ENCODE results near the gene SLC25A48.

DNA sequence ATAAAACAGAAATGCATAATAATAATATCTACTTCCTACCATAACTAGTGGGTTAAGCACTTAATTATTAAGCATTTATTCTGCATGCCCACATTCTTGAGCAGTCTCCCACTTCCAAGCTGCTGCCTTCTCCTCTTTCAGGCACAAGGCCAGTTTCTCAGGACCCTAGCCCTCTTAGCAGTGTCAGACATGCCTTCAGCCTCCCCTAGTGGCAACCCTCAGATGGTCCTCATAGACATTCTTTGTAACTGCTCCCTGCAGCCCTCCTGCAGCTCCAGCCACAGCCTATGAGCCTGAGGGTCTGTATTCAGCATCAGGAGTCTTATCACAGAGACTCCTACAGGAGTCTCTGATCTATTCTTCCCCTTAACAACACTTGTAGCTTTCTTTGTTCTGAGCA is 57.3 kb downstream of the SLC25A48 start:
- TF ChIP-seq, protein P1, sequence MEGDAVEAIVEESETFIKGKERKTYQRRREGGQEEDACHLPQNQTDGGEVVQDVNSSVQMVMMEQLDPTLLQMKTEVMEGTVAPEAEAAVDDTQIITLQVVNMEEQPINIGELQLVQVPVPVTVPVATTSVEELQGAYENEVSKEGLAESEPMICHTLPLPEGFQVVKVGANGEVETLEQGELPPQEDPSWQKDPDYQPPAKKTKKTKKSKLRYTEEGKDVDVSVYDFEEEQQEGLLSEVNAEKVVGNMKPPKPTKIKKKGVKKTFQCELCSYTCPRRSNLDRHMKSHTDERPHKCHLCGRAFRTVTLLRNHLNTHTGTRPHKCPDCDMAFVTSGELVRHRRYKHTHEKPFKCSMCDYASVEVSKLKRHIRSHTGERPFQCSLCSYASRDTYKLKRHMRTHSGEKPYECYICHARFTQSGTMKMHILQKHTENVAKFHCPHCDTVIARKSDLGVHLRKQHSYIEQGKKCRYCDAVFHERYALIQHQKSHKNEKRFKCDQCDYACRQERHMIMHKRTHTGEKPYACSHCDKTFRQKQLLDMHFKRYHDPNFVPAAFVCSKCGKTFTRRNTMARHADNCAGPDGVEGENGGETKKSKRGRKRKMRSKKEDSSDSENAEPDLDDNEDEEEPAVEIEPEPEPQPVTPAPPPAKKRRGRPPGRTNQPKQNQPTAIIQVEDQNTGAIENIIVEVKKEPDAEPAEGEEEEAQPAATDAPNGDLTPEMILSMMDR (conservative IDR thresholded peaks at IDR 0.05; ENCODE audit: low read depth, low read length) = no peak
- no peak for TF ChIP-seq CHD1 (IDR thresholded peaks at IDR 0.05; ENCODE audit: low read depth, low read length)
